HG03045 (cell line): ENCODE data around the gene LHX8.
"Not testable (repeated sequence)": the region's sequence is repeated elsewhere in the genome, so short reads cannot be mapped to it uniquely, and the experiment has no call there.

ENCODE experiments used
- ATAC-seq: cut with Tn5 transposase; IDR thresholded peaks from one replicate; pipeline ENCODE4 v1.9.1; 2021; ENCODE audit warnings: mild to moderate bottlenecking, moderate library complexity; ENCODE audit not compliant: unreplicated experiment

The LHX8 gene

DNA sequence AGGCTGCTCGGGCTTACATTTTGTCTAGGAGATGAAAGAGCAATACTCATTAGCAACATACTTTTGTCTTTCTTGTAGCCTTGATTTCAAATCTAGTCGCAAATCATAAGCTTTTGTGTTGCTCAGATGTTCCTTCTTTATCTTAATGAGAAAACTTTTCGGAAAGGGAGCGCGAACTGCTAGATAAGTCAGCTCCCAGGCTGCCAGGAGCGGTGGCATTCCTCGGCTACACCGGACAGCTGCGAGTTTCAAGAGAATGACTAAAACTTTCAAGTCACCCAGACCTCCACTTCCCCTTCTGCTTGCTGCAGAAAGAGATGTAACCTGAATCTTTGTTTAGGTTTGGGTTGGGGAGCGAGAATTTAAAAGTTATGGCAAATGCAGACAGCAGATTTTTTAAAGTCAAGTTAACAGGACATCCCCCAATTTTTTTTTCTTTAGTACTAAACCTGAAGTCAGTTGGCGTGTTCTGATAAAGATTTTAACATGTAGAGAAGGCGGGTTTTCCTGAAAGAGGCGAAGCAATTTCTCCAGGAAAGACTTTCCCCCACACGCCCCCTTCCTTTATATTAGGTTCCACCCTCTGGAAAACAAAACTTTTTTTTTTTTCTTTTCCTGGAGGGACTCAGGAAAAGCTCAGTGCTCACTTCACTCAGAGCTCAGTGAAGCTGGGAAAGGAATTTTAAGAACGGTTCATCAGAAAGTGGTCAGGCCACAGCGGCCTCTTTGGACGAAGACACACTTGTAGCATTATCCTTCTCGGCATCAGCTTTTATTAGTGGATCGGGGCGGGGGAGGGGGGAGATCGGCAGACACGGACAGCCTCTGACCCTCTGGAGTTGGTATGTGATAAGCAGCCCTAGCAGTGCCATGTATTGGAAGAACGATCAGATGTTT is at the start of gene LHX8:
LHX8 (plus strand) TSS at position 639 of the 897 bp plus-strand sequence. CDS start 2,227 bp downstream, outside the sequence.
- no peak for ATAC-seq

DNA sequence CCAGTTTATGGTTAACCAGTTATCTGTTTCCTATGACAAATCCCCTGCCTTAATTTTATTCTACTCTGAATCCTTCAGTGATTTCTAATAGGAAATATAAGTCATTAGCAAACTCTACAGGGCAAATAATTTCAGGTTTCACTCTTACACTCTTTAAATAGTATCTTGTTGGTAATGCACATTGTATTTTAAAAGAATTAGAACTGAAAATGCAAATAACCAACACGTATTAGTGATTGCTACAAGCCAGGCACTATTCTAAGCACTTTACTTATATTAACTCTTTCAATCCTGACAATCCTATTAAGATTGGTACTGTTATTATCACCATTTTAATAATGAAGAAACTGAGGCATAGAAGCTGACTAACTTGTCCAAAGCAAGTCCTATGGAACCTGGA is 48.3 kb upstream of the LHX8 start:
- ATAC-seq: no peak

DNA sequence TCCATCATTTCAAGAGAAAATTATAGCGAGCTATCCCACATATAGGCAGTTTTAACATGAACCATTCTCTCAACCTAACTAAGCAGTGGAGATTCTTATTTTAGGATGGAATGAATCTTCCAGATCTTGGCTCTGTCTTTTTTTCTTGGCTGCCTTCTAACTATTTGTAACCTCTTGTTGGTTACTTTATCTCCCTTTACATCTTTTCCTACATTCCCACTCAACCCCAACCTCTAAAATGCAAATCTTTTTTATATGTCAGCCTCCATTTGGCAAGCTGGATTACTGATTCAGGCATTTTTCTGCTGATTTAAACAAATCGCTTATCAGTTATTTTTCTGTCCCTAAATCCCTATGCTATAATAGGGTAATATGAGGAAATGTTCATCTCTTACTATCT is 46.9 kb upstream of the LHX8 start:
- ATAC-seq: no peak

DNA sequence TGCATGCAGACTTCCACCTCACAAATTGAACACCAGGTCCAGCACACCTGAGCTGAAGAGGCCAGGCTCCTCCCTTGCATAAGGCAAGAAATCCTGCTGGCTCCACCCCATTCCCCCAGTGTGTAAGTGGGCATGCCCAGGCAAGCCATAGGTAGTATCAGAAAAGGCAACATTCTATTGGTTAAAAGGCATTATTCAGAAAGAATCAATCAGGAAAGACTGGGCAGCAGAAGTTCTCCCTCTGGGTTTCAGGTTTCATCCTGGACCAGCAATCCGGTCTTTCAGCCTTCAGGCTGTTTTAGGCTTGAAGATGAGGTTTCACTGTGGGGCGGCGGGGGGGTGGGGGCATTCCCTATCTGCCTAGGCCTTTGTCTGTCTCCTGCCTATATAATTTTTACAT is 42.0 kb upstream of the LHX8 start:
- ATAC-seq: no peak

DNA sequence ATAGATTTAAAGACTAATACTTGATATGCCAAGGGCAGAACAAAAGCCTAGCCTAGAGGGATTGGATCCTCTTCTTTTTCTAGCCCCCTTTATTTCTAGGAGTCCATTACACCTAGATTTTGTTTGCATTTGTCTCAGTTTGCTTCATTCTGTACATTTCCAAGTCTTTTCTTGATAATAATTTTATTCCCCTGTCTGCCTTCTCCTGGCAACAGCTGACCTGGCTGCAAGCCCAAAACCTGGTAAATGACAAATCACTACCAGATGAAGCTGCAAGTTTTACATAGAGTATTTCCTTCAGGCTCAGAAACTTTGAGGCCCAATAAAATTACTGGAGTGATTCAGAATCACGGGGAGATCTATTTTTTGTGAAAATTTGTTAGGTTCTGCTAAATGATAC is 36.5 kb upstream of the LHX8 start:
- ATAC-seq: no peak

DNA sequence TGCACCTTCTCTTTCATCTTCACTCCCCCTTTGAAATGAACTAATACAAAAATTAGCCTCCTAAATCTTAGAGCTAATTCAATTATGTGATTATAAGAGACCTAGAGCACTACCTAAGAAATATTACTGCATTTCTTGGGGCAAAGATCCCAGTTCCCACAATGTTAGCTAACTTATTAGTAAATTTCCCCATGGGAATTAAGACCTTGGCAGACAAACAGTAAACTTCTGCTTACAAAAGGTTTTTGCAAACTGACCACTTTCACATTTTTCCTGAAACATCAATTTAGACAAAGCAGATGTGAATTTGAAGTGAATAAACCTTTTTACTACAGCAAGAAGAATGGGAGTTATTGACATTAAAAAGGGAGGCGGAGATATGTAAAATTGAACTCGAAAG is 34.6 kb upstream of the LHX8 start:
- no peak for ATAC-seq

DNA sequence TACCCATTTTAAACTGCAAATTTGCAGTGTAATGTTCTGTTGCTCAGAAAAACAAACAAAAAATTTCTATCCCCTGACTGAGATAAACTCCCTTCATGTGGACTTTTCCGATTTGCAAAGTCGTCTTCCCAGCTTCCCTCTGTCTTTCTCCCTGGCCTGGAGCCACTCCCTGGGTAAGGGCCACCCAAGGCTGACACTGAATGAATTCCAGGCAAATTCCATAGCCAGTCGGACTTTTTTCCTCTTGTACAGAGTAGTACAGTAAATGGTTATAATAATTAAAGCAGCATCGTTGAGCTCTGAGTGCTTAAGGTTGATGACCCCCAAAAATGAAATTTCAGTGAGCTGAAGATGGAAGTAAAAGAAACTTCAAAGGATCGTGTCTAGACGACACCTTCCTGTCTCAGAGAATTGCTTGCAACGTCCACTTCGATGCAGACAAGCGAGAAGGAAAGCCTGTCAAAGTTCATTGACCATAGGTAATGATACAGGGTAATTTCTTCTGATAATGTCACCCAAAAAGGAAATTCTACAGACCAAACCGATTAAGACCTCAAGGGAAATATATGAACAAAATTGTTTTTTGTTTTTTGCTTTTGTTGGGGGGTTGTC is 33.6 kb upstream of the LHX8 start:
- no peak for ATAC-seq

DNA sequence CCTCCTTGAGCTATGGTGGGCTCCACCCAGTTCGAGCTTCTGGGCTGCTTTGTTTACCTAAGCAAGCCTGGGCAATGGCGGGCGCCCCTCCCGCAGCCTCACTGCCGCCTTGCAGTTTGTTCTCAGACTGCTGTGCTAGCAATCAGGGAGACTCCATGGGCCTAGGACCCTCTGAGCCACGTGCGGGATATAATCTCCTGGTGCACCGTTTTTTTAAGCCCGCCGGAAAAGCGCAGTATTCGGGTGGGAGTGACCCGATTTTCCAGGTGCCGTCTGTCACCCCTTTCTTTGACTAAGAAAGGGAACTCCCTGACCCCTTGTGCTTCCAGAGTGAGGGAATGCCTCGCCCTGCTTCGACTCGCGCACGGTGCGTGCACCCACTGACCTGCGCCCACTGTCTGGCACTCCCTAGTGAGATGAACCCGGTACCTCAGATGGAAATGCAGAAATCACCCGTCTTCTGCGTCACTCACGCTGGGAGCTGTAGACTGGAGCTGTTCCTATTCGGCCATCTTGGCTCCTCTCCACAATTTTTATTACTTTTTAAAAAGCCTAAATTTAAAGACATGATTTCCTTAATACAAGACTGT is 21.7 kb upstream of the LHX8 start:
- not testable (repeated sequence) for ATAC-seq

DNA sequence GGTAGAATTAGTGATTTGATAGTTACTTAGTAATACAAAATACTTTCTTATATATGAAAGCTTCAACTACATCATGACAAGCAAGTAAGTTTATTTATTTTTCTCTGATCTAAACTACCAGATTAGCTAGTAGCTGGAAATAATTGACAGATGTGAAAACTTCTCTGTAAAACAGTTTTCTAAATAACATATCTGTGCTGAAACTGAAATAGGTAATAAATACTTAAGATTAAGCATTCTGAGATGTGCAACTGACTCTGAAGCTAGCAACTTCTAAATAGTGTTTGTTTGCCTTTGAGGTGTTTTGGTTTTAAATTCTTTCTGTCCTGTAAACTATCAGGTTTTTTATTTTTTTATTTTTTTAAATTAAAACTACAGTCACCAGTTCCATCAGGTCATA is 18.5 kb upstream of the LHX8 start:
- ATAC-seq: no peak

DNA sequence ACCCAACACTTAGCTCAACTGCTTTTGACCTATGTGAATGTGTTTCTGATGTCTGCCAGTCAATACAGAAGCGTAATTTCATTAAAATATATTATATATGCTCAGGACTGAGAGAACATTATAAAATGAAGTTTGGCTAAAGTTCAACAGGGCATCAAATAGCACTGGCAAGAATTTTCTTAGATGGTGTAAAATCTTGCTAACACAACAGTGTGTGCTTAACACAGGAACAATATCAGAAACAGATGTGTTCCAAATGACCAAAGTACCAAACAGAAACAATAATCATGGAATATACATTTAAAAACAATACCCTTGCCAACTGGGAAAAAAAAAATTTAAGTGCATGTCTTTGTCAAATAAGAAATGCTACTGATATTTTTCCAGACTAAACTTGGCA is 10.4 kb upstream of the LHX8 start:
- ATAC-seq: no peak

DNA sequence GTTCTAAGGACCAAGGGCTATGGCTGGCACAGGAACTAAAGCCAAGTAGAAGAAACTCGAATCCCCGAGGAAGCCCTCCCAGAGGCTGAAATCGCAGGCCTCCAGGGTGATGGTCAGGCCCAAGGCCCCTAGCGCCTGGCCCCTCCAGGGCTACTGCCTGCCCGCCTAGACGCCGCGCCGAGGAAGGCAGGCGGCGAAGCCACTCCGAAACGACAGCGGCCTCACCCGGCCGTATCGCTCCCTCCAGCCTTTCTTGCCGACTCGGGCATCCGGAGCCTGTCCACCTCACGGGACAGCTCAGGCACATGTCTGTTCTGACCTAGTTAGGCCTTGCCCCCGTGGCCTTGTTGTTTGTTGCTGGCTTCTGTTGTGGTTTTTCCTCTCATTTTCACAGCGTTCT is 9.7 kb upstream of the LHX8 start:
- ATAC-seq: no peak

DNA sequence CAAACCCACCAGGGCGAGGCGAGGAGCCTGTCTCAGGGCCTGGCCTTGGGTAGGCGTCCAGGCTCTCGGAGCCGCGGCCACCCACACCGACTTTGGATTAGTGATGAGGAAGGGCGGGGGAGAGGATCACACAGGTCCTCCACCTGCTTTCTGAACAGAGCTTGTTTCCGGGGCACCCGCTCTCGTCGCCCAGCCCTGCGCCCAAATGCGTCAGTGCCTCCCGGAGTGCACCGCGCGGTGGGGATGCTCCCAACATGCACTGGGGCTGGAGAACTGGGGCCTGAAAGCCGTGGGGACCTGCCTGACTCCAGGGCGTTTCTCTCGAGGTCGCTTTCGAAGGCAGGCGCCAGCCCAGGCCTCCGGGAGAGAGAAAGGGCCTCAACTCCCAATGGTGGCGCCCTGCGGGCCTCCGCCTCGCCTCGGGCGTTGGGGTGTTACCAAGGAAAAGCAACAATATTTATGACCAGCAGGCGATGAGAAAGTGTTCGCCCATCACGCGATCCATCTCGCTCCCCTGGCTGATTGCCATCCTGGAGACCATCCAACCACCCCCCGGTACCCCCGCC is 8.9 kb upstream of the LHX8 start:
- ATAC-seq: no peak

DNA sequence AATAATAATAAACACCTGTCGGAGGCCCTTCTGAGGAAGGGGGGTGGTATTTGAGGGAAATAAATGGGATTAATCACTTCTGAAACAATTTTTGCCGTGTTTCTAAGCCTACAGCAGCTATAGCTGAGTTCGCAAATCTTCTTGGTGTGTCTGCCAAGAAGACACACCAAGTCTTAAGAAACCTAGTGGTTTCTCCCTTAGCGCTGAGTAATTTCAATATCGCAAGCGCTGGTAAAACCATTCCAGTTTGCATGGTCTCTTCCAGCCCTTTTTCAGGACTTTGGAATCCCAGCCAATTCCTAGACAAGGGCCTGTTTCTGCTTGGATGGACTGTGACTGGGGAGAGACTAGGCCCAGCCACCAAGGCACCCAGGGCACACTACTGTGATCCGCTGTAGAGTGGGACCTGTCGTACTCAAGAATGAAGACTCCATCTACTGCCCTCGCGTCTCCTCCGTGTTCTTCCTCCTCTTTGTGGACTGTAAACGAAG is 7.5 kb upstream of the LHX8 start:
- no peak for ATAC-seq

DNA sequence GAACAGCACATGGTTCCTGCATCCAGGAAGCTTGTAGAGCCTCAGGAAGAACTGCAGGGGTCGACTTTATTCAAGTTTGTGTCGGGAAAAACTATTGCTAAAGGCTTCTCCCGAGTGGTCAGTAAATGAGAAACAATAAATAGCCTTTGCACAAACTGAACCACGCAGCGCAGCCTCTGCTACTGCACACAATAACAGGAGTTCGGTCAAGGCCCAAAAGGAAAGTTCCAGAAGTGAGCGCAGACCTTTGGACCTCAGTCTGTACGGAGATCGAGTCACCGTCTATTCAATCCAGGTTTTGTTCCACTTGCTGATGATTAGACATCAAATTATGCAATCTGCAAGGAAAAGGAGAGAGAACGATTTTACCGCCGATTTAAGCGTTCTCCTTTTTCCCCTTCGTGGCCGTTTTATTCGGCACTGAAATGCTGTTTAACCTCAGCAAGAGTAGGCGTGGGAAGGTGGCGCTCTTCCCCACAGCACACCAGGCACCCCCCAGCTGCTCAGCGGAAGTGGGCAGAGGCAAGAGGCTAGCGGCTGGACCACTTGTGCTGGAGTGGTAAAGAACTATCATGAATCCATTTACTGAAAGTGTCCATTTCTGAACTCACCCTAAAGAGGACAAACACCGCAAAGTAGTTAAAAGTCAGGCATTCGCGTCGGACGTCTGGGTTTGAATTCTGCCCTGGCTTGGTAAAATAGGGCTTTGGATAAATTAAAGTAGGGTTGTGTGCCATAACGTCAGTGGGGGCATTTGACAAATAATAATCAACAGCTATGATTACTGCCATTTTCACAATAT is 6.1 kb upstream of the LHX8 start:
- ATAC-seq: no peak

DNA sequence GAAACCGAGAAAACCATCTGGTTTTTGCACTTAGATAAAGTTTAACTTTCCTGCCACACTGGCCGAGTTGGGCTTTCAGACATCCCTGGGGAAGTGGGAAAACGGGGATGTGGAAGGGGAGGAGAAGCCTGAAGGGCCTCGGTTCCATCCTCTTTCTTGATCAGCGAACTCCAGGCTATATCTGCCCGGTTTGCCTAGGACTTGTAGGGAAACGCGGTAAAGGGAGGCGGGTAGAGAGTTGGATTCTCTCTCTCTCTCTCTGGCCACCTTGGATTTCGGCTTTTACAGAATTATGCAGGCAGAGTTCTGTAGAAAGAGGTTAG is 4.6 kb upstream of the LHX8 start:
- no peak for ATAC-seq

DNA sequence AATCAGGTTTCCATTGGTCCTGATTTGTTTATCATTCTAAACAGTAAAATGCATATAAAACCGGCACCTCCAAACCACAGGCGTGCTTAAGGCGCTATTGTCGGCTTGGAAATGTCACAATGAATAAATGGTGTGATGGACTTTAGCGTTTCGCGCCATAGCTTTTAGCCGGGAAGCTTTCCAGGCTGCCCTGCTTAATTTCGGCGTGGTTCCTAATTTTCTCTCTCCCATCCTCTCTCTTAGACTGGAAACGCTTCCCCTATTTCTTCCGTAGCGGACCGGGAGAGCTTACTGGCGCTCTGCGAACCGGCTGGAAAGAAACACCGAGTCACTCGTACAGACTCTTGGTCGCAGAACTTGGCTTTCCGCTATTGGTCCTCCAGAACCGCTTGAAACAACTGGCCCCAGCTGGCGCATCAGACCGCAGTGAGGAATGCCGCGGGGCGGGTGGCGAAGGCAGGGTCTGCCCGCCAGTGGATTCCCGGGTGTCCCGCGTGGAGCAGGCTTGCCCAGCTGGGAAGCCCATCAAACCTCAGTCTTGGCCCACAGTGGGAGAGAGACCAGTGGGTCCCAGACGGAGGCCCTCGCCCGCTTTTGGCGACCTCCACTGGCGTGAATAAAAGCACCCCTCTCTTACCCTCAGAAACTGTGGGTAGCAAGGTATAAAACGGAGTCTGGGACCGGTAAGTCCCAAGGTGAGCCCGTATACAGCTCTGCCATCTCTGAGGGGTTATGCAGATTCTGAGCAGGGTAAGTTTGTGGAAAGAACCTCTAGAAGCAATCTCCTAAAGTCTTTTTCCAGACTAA is 4.0 kb upstream of the LHX8 start:
- no peak for ATAC-seq

DNA sequence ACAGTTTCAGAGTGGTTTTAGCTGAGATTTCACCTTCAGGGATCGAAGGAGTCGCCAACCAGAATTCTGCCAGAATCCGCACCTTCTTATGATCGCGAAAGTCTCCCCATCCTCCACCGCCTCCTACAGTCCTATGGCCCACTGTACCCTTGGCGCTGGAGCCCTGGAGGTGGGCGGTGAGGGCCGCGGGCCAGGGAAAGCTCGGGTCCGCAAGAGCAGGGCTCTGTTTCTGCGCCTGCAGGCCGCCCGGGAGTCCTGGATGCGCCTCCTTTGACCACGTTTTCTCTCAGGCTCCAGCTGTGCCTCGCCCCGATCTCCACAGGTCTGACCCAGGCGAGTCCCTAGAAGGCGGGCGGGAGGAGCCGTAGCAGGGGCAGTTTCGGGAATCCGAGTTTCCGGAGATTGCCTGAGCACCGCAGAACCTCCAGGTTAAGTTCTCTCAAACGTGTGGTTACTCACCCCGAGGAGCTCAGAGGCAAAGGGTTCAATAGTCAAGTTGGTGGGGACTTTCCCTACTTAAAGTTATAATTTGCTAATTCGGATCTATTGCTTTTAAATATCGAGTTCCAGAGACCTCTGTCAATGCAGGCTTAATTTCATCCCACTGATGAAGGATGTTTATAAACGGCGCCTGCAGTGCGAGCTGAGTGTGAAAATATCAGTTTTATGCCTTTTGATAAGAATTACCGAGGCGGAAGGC is 3.2 kb upstream of the LHX8 start:
- ATAC-seq: no peak

DNA sequence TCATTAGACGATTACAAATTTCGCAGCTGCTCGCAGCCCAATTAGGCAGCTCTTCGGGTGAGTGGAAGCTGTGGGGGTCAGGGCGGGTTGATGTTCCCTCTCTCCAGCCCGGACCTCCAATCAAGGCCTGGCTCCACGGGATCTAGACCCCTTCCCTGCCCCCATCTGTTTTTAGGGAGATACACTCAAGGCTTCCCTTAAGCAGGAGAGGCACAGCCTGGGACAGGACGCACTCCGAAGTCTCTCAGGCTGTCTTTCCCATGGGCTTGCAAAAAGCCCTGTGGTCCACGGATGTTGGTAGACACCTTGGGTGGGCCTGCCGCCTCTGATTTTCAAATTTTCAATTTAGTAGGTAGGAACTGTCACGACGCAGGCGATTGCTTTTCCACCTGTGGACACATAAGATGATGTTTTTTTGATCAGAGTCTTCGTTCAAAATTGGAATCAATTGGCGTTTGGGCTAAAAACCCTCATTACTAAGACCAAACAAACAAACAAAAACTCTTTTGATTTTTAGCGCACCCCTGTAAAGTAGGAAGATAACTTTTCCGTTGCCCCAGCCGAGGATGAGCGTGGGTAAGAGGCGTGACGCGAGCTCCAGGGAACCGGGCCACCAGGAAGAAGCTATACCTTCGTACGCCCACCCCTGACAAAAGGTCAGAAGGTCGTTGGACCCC is 2.5 kb upstream of the LHX8 start:
- no peak for ATAC-seq

DNA sequence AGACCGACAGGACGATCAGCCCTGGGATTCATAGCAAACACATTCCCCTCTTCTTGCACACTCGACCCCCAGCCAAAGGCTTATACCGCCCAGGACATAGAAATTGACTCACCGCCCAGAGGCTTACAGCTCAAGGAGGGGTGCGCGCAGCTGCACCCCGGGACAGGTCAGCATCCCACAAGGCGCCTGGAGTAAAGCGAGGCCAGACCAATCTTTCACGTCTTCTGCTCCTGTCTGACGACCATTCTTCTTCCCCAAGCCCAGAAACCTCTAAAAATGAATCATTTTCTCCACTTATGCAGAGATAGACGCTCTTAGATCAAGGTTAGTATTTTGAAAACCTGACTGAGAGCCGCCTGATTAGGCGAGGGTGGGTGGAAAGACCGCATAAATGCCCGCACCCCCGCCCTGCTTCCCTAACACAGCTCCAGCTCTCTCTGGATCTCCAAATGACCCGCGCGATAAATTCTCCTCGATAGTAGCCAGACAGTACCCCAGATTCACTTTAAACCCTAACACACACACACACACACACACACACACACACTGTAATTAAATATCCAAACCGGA is 1.9 kb upstream of the LHX8 start:
- ATAC-seq: no peak
